Forelimb muscle (tissue), 1 donor: ENCODE results near the gene OGDH. TPM values are rescaled to one million over a fixed set of nuclear protein-coding genes. Genes with fewer than 3 reads are reported as not detected.

Experiments used
- DNase-seq: peaks from one replicate; pipeline ENCODE4 v3.0.0-alpha.2; 2013; ENCODE audit warnings: low read depth
- polyA plus RNA-seq: library from polyadenylated mRNA; unstranded; fragments of 120-200 nt; gene quantifications from one replicate; pipeline ENCODE4 v1.2.1, GENCODE V29; 2013; ENCODE audit not compliant: insufficient read length

The OGDH gene
- polyA plus RNA-seq, 1 donor = 61.2 TPM

DNA sequence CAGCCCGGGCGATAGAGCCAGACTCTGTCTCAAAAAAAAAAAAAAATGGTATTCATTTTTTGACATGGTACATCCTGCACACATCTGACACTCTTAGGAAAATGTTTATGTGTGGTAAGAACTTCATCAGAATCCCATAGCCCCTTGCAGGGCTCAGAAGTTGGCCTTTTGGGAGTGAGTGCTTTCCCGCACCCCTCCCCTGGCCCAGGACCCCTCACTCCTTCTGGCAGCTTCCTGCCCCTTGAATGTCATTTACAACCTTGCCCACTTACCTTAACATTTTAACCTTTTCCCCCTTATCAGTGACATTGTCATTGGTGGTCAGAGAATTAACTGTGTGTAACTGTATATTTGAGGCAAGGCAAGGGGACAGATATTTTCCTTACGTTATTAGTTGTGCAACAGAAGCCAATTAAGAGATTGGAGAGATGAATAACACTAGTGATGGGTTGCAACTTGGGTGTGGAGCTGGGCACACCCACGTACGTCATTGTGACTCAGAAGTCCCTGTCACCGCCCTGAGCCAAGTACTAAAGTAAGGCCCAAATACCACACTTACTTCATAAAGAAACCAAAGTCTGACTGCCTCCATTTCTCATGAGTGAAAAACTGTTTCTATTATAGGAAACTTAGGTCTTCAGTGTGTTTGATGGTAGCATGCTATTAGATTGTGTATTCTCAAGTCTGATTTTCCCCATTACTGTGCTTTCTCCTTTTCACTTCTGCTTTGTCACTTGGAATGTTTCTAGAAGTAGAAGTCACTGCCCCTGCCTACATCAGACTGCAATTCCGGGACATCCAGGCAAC lies 31.6 kb downstream of the OGDH start:
- DNase-seq = no peak

DNA sequence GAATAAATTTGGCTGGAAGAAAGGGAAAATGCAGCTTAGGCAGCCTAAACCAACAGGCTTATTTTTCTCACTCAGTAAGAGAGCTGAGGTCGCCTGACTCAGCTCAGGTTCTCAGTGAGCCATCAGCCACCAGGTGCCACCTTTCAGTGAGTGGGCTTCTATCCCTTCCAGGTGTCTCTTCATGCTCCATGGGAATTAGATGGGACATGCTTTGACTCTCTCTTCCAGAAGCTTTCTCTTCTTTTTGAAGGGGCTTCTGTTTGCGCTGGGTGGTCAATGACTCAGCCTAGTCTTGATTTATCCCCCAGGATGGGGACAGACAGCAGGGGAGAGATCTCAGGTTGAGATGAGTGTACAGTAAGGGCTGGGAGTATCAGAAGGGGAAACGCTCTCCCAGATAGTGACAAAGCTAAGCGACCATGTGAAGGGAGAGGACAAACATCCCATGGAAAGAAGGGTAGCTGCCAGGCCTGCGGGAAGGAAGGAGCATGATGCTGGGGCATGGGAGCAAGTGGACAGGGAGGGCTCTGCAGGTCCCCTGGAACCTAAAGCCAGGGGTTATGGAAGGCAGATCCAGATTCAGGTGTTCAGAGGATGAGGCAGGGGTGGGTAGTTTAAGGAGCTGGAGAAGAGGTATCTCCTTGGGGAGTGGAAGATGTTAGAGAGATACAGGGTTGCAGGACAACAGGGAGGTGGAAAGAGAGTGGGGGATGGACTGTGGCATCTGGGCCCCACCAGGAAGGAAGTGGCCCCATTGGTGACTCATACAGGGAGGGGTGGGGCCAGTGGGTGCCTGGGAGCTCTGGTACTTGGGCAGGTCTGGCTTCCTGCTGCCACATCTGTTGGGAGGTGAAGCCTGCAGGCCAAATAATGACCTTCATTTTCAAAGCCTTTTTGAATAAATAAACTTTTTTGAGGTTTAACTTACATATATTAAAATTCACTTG lies 32.5 kb downstream of the OGDH start:
- no peak for DNase-seq

DNA sequence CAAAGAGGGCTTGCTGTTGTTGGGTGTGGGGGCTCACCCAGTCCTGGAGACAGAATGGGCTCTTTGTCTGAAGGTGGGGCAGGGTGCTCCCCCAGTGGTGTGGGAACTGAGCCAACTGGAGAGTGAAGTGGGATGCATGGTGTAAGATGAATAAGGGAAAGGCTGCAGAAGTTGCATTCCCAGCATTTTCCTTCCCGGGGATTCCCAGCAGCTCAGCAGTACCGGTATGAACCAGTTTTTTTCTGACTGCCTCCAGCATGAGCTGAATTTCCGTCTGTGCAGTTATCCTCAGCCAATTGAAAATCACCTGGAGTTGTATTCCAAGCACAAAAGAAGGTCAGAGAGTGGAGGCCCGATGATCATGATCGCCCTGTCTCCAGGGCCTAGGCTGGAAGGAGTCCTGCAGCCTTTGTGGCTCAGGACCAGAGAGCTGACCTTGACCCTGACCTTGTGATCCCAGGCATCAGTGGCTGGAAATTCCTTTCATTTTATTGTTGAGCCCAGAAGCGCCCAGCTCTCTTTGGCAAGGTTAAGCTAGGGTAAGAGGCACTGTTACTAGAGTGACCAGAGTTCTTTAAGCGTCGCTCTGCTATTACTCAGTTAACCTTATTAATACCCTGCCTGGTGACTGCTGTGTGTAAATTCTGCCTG lies 33.4 kb downstream of the OGDH start:
- peak; percentile 60 for DNase-seq

DNA sequence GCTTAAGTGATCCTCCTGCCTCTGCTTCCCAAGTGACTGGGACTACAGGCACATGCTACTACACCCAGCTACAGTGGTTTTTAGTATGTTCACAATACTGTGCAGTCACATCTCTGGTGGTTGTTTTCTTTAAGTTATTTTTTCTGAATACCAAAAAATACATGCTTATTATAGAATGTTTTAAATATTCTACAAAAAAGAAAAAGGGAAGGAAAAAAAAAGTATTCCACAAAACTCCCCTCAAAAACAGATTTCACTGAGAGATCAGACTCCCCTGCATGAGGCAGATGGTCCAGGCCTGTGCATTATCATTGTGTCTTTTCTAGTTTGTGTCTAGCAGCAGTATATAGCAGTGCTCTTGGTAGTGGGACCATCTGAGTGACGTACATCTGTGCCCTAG lies 36.8 kb downstream of the OGDH start:
- DNase-seq = no peak

DNA sequence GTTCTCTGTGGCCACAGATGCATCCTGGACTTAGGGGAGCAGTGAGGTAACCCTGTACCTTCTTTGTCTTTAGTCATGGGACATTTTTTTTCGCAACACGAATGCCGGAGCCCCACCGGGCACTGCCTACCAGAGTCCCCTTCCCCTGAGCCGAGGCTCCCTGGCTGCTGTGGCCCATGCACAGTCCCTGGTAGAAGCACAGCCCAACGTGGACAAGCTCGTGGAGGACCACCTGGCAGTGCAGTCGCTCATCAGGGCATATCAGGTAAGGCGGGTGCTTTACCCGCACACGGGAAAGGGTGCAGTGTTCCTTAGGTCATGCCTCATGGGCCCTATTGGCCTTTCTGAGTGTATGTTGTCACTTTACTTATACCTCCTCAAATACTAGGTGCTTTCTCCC lies 38.8 kb downstream of the OGDH start:
- no peak for DNase-seq

DNA sequence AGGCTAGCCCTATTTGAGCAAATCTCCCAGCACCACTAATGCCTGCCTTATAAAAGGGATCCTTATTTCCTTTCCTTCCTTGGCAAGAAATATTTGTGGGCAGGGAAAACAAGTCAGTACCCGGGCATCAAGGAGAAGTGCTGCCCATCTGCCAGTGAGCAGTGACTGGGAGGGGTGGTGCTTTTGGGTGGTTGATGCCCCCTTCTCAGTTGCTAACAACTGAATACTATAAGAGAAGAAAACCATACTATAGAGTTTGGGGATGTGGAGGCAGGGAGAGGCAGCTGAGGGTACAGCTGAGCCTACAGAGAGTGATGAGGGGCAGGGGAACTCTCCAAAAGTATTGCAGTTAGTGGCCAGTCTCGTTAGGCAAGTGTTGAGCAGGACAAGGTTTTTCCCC lies 39.3 kb downstream of the OGDH start:
- DNase-seq = no peak

DNA sequence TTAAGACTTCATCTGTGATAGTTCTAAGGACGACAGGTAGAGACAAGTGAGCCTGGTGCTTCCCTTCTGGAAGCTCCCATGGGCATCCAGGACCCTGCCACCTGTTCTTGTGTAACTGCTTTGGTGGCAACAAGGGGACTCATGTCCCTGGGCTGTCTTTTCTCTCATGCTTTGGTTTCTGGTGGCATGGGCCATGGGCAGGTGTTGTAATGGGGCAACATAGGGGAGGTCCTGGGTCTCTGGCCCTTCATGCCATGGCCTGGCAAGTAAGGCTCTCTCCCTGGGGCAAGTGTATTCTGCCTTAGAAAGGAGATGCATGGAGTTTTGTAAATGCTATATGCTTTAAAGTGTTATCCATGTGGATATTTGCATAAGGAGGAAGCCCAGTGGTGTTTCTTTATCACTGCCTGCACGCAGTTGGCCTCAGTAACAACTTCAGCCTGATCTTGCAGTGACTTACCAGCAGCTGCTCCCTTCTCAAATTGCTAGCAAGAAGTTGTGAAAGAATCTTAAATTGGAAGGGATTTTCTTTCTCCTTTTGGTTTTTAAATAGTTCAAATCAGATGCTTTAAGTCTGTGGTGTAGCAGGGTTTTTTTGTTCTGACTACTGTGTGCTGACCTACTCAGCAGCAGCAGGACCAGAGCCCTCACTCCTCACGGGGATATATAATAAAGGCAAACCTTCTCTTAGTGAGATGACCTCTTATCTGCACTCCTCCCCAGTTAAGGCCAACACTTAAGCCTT lies 39.9 kb downstream of the OGDH start:
- no peak for DNase-seq

DNA sequence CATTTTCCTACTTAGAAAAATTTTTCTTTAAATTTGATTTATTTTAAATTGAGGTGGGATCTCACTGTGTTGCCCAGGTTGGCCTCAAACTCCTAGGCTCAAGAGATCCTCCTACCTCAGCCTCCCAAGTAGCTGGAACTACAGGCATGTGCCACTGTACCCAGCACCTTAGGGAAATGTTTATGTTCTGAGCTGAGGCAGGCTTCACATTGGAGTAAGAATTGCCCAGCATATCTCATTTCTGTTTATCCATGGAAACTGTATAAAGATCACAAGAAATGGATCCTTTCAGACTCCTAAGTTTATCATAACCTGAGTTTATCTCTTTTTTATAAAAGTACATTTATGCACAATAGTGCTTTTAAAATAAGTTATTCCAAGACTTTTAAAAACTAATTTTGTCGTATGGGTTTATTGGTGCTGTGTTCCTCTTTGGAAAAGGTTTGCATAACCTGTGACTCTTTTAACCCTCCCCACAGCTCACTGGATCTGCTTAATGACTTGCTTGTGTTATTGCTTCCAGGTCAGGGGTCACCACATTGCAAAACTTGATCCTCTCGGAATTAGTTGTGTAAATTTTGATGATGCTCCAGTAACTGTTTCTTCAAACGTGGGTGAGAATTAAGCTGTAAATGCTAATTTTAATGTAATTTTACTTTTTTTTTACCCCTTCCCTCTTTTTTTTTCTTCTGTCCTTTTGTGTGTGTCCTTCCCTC lies 40.7 kb downstream of the OGDH start:
- DNase-seq = no peak

DNA sequence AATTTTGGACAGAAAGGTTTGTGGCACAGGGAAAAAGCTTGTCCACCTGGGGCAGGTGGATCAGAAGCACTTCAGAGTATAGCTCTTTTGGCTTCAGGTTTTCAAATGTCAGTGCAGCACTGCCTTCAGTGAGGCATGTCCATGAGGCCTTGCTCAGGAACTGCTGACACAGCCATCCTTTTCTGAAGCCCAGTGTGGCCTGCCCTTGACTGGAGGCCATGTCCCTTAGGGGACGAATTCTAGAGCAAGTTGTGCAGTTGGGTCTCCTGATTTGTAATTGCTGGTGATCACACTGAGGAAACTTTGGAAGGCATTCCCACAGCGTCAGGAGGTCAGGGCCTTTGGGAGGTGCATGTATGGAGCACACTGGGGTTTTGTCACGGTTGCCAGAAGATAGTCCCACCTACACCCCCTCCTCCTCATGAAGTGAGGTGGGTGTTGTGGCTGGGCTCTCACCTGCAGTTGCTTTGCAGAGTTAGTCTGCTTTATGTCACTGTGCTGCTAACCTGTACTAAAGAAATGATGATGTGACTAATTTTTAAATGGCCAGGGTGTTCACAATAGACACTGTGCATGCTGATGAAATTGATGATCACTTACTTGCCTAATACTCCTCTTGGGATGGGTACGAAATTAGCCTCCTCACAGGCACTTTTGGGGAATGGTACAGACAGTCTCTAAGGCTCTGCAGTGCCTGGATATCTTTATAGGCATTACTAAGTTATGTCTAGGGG lies 41.7 kb downstream of the OGDH start:
- no peak for DNase-seq

DNA sequence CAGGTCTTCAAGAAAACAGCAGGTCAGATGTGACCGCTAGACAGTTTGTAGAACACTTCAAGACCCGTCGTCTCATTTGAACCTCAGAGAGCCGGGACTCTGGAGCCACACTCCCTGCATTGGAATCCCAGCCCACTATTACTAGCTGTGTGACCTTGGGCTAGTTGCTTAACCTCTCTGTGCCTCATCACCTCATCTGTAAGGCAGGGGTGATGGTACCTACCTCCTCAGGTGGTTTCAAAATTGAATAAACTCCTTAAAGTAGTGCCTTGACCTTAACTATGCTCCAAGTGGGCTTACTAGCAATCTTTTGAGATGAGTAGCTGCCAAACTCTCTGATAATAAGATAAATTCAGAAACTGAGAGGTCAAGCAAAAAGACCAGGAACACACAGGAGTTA lies 43.8 kb downstream of the OGDH start:
- DNase-seq = no peak

DNA sequence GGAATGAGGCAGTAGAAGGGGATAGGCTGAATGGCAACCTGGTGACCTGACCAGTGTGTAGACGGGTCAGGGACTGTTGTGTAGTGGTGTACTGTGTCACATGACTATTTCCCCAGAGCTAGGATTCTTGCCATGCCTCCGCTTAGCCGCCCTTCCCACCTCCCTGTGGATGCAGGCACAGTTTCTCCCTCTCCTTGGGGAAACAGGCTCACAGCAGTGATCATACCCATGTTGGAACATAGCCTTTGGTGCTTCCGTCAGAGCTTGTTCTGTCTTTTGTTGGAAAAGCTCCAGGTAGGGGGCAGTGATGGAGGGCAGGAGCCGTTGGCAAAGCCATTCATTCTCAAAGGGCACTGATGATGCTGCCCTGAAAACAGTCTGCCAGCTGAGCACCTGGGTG lies 44.3 kb downstream of the OGDH start:
- DNase-seq = no peak

DNA sequence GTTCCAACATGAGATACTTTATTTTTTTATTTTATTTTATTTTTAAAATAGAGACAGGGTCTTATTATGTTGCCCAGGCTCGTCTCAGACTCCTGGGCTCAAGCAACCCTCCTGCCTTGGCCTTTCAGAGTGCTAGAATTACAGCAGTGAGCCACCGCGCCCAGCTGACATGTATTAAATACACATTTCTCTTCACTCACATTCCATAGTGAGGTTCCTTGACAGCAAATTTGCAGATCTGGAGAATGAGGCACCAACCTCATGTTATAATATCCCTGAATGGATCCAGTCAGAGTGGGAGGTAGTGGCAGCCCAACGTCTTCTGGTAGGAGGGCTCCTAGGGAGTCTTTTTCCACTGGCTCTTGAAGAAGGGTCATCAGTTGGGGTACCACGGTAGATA lies 46.1 kb downstream of the OGDH start:
- DNase-seq = no peak

DNA sequence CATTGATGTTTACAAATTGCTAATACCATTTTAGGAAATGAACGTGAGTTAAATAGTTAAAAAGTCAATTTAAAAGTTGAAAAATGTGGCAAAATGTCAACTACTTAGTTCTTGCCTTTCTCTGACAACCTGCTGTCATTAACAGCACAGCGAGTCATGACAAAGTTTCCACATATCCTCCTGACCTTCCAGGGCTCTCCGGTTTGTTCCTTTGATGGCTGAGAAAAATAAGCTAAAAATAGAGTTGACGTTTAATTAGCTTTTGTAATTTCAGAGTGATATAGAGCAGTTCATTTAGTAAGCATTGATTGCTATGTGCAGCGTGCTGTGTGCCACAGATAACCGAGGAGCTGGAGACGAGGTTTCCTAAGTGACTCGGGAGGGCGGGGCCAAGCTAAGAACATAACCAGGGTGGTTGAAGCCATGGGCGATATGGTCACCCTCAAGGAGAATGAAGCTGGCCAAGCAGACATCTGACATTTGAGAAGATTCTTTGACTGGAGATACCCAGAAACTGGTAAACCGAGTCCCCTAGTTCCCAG lies 47.9 kb downstream of the OGDH start:
- no peak for DNase-seq

DNA sequence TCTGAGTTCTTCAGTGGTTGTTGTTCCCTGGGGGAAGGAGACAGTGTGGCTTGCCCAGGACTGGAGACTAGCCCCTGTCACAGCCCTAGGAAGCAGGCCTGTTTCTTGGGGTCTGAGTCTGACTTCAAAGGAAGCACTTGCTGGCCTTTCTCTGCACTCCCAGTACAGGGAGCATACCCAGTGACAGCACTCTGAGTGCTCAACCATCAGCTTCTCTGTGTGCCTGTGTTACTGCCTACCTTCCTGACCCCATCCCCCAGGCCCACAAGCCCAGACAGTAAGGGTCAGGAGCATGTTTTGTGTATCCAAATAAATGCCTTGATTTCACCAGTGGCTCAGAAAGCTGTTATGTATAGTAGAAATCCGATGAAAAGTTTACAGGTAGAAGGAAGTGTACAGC lies 48.9 kb downstream of the OGDH start:
- no peak for DNase-seq

DNA sequence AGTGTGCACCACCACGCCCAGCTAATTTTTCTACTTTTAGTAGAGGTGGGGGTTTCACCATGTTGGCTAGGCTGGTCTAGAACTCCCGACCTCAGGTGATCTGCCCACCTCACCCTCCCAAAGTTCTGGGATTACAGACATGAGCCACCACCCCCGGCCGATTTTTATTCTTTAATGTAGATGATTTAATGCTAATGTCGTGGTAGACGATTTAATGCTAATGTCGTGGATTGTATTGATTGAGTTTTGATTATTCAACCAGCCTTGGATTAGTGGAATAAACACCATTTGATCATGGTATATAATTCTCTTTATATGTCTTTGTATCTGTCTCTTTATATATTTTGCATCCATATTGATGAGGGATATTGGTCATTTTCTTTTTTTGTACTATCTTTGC lies 52.6 kb downstream of the OGDH start:
- DNase-seq = no peak

DNA sequence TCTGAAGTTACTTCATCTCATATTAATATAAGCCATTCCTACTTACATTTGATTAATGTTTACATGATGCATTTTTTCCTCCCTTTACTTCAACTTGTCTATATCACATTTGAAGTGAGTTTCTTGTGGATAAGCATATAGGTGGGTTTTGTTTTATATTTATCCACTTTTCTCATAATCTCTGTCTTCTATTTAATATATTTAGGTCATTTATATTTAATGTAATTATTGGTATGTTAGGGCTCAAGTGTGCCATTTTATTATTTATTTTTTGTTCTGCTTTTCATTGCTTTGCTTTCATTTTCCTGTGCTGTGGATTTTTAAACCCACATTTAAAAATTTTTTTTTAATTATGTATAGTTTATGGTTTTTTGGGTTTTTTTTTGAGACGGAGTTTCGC lies 54.8 kb downstream of the OGDH start:
- DNase-seq = no peak

DNA sequence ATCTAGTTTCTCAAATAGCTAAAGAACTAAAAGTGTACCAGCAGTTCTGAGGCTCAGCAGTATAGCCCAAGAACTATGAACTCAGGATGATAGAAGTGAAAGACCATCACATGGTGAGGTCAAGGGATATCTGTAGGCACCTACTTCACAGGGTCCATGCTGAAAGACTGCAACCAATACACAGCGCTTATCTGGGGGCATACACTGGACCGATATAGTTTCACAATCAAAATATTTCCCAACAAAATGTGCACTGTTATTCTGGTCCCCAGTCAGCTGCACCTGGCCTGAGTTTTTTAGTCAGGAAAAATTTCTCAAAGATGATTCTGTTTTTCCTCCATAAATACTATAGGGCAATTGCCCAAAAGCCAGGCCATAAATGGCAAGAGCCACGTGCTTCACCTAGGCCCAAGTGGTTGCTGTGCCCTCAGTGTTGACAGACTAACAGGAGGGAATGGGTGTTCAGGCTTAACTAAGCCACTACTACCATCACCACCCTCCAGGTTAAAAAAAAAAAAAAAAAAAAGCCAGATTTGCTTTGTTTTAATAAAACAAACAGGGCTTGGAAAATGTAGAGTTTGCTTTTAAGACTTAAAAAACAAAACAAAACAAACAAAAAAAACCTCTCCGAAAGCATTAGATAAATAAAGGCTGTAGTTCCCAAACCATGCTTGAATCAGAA lies 58.5 kb downstream of the OGDH start:
- DNase-seq = no peak

DNA sequence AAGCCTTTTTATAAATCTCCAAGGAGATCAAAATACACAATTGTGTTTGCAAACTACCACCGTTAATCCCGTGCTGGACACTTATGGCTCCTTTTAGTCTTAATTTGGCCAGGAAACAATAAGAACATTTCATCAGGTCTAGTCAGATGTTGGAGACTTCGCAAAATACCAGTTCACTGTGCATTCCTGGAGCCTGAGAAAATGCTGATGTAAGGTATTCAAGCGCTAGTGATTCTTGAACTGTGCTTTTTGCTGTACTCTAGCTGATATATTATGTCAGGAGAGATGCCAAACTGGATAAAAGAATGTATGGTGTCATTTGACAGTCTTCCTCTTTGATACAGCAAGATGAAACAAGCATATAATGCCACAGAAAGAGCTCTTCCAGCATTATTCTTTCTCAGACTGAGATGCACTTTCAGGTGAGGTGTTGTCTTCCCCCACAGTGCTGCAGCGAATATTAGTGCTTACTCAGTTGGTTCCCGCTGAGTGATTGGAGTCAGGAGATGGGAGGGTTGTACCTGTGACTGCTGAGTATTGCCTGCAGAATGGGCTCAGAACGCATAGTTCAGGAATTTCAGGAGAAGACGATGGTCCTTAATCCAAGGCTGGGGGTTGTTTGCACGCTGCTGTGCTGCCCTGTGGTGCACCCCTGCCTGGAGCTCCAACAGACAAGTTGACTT lies 59.2 kb downstream of the OGDH start:
- DNase-seq = no peak

DNA sequence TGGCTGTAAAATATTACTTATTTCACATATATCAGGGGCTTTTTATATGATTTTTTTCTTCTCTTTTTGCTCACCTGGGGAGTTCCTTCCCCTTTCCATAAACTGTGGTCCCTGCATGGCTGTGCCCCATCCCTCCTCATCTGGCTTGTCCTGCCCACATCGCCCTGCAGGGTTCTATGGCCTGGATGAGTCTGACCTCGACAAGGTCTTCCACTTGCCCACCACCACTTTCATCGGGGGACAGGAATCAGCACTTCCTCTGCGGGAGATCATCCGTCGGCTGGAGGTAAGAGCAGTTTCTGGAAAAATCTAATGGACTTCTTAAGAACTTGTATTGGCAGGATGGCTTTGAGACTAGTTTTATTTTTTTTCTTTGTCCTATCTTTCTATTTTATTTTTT lies 60.1 kb downstream of the OGDH start:
- DNase-seq = no peak
